AG10803 (cell line): Measurements from ENCODE around the gene WDR48.

Experiments used
- DNase-seq: peaks from one replicate; pipeline ENCODE4 v3.0.0; 2010; ENCODE audit warnings: low read depth
- H3K4me3 ChIP-seq: 2 replicates; pipeline ENCODE4 v1.5.1; 2011; ENCODE audit warnings: mild to moderate bottlenecking, low read length, control low read depth
- CTCF ChIP-seq: conservative IDR thresholded peaks from 2 replicates; pipeline ENCODE4 v1.5.1; 2011; ENCODE audit warnings: mild to moderate bottlenecking, low read length, control low read depth, inconsistent platforms

WDR48 gene

DNA sequence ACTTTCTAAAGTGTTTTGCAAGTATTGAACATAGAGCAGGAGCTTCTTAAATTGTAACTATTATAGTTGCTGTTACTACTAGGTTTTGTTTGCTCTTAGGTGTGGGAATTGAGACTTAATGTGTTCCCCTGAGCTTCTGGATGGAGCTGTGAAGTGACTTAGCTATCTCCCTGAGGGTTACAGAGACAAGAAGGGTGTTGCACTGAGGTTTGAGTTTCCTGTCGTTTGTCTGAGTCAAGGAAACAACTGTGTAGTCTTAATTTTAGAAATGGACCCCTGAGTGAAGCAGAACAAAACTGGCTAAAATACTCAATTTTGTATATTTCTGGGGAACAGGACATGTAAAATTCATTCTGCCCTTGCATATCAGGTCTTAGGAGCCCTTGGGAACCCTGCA is 76.1 kb downstream of the WDR48 start:
- DNase-seq, result no peak
- no peak for TF ChIP-seq CTCF
- no peak overlapping the region for H3K4me3 ChIP-seq

DNA sequence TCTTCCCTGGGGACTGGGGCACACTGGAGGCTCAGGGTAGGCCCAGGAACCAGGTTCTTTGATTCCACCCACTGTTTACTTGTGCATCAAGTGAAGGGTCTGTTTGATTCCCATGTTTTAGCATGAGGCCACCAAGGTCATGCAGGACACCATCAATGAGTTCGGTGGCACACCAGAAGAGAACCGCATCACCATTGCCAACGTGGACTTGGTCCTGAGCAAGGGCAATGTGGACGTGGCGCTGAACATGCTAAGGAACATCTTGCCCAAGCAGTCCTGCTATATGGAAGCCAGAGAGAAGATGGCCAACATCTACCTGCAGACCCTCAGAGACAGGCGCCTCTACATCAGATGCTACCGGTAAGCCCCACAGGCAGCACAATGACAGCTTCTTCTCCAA is 77.1 kb downstream of the WDR48 start:
- no peak for DNase-seq
- no peak for TF ChIP-seq CTCF
- H3K4me3 ChIP-seq, result no peak overlapping the region

GRCh38 chr3:39130026-39130425 is 78.2 kb downstream of the WDR48 start:
- no peak for TF ChIP-seq CTCF
- DNase-seq, result no peak
- no peak overlapping the region for H3K4me3 ChIP-seq

DNA sequence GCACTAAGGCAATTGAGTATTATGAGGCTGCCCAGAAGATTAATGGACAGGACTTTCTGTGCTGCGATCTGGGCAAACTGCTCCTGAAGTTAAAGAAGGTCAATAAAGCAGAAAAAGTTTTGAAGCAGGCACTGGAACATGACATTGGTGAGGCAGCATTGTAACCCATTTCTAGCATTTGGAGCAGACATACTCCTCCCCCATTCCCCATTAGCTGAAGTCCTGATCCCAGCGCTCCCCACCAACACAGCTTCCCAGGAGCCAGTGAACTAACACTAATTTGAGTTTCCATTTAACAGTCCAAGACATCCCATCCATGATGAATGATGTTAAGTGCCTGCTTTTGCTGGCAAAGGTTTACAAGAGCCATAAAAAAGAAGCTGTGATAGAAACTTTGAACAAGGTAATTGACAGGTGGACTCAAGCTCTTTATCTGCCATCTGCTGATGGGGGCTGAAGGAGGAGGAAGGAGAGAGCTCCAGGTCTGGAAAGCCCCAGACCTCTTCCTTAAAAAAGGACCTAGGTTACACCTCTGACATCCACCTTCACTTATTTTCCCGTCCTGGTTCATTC is 79.0 kb downstream of the WDR48 start:
- H3K4me3 ChIP-seq, result no peak overlapping the region
- no peak for DNase-seq

GRCh38 chr3:39132096-39133092 is 80.6 kb downstream of the WDR48 start:
- DNase-seq, result no peak
- H3K4me3 ChIP-seq, result no peak overlapping the region
- no peak for TF ChIP-seq CTCF

More for the DNA sequence above, 79.0 kb downstream of the WDR48 start:
- no peak for TF ChIP-seq CTCF

DNA sequence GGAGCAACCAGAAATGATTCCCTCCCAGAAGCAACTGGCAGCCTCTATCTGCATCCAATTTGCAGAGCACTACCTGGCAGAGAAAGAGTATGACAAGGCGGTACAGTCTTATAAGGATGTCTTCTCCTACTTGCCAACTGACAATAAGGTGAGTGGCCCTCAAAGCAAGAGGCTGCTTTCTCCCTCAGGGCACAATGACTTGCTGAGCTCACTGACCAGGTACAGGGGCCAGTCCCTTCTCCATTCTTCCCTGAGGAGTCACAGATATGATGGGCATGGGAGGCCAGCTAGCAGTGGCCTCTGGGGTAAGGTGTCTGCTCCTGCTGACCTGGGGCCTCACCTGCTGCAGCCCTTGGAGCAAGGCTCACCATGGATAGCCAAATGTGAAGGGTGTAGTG is 81.3 kb downstream of the WDR48 start:
- no peak for TF ChIP-seq CTCF
- no peak for DNase-seq
- H3K4me3 ChIP-seq, result no peak overlapping the region

GRCh38 chr3:39133822-39134221 is 82.0 kb downstream of the WDR48 start:
- DNase-seq, result no peak
- no peak for TF ChIP-seq CTCF
- no peak overlapping the region for H3K4me3 ChIP-seq
